ENCODE data around the gene INSL3.

Gene INSL3

GRCh38 chr19:17811103-17811502 lies 10.2 kb downstream of the INSL3 start:
- Histone ChIP-seq H3K4me3 (IDR thresholded peaks at IDR 0.05; ENCODE audit: insufficient read depth, low read depth, low read length) (no peak overlapping the region), H4K20me1 (ENCODE audit: insufficient read depth) (no peaks in the 10 kb centered on the region)

GRCh38 chr19:17807731-17808316 lies 13.5 kb downstream of the INSL3 start:
- H2AFZ ChIP-seq (ENCODE audit: low read depth), result no peak overlapping the region
- TF ChIP-seq CTCF (conservative IDR thresholded peaks at IDR 0.05; ENCODE audit: low read depth, low read length), result no peak
- no peaks in the 10 kb centered on the region for H3K4me1 ChIP-seq (ENCODE audit: low read depth, poor library complexity, severe bottlenecking)
- no peak overlapping the region for H3K4me3 ChIP-seq (IDR thresholded peaks at IDR 0.05; ENCODE audit: insufficient read depth, low read depth, low read length)
- H3K36me3 ChIP-seq (ENCODE audit: insufficient read depth), result no peaks in the 10 kb centered on the region
- H3K4me2 ChIP-seq, result no peak overlapping the region
- no peak overlapping the region for H3K27ac ChIP-seq
- no peaks in the 10 kb centered on the region for H4K20me1 ChIP-seq (ENCODE audit: insufficient read depth)
- H3K27me3 ChIP-seq (ENCODE audit: insufficient read depth, low read depth), result peaks cover 42% of the 10 kb centered on the region
- no peak overlapping the region for H3K9ac ChIP-seq
- no peaks in the 10 kb centered on the region for H3K79me2 ChIP-seq (ENCODE audit: insufficient read depth, low read depth)

More at GRCh38 chr19:17811103-17811502, 10.2 kb downstream of the INSL3 start:
- no peaks in the 10 kb centered on the region for H3K36me3 ChIP-seq (ENCODE audit: insufficient read depth)
- H3K79me2 ChIP-seq (ENCODE audit: insufficient read depth, low read depth), result no peaks in the 10 kb centered on the region
- H3K4me2 ChIP-seq, result no peak overlapping the region
- no peak overlapping the region for H2AFZ ChIP-seq (ENCODE audit: low read depth)
- H3K4me1 ChIP-seq (ENCODE audit: low read depth, poor library complexity, severe bottlenecking), result no peaks in the 10 kb centered on the region
- no peak overlapping the region for H3K27ac ChIP-seq
- H3K27me3 ChIP-seq (ENCODE audit: insufficient read depth, low read depth), result peaks cover 38% of the 10 kb centered on the region
- no peak for TF ChIP-seq CTCF (conservative IDR thresholded peaks at IDR 0.05; ENCODE audit: low read depth, low read length)
- H3K9ac ChIP-seq, result no peak overlapping the region

- Histone ChIP-seq H3K27me3 (ENCODE audit: insufficient read depth, low read depth) (peaks cover 42% of the 10 kb centered on the region), H2AFZ (ENCODE audit: low read depth) (no peak overlapping the region), H3K36me3 (ENCODE audit: insufficient read depth) (no peaks in the 10 kb centered on the region), H3K9ac (no peak overlapping the region), H3K27ac (no peak overlapping the region), H3K4me2 (no peak overlapping the region), H4K20me1 (ENCODE audit: insufficient read depth) (no peaks in the 10 kb centered on the region), H3K4me3 (IDR thresholded peaks at IDR 0.05; ENCODE audit: insufficient read depth, low read depth, low read length) (no peak overlapping the region), H3K4me1 (ENCODE audit: low read depth, poor library complexity, severe bottlenecking) (no peaks in the 10 kb centered on the region), H3K79me2 (ENCODE audit: insufficient read depth, low read depth) (no peaks in the 10 kb centered on the region)
- TF ChIP-seq CTCF (conservative IDR thresholded peaks at IDR 0.05; ENCODE audit: low read depth, low read length), result no peak
Measured at GRCh38 chr19:17806945-17807344, 14.4 kb downstream of the INSL3 start.

- no peaks in the 10 kb centered on the region for H4K20me1 ChIP-seq (ENCODE audit: insufficient read depth)
- no peak overlapping the region for H3K4me3 ChIP-seq (IDR thresholded peaks at IDR 0.05; ENCODE audit: insufficient read depth, low read depth, low read length)
- H2AFZ ChIP-seq (ENCODE audit: low read depth), result no peak overlapping the region
- H3K4me1 ChIP-seq (ENCODE audit: low read depth, poor library complexity, severe bottlenecking), result no peaks in the 10 kb centered on the region
- no peaks in the 10 kb centered on the region for H3K36me3 ChIP-seq (ENCODE audit: insufficient read depth)
- TF ChIP-seq CTCF (conservative IDR thresholded peaks at IDR 0.05; ENCODE audit: low read depth, low read length), result no peak
- no peak overlapping the region for H3K4me2 ChIP-seq
- peaks cover 48% of the 10 kb centered on the region for H3K27me3 ChIP-seq (ENCODE audit: insufficient read depth, low read depth)
- no peaks in the 10 kb centered on the region for H3K79me2 ChIP-seq (ENCODE audit: insufficient read depth, low read depth)
- H3K9ac ChIP-seq, result no peak overlapping the region
- H3K27ac ChIP-seq, result no peak overlapping the region
Measured at GRCh38 chr19:17805427-17805826, 15.9 kb downstream of the INSL3 start.

Data from KMS-11 (cell line).